Natural killer cell (primary cell): Measurements from ENCODE around the gene PRSS22. TPM values are rescaled to one million over a fixed set of nuclear protein-coding genes. Genes with fewer than 3 reads are reported as not detected.

Experiments
- ATAC-seq, 3 donors: fragments of 150-1000 bp in 2 of 3; fragments of 200-7000 bp in 1 of 3; cut with Tn5 transposase; 1 replicate in 1 of 3; 2 replicates in 2 of 3; pipeline ENCODE4 v1.10.0; 2021; ENCODE audit warnings: mild to moderate bottlenecking in 2 of 3, moderate library complexity in 2 of 3
- DNase-seq, 2 donors: peaks; one replicate each; pipeline versions ENCODE4 v3.0.0 to v3.0.0-alpha.2; 2013 to 2021; ENCODE audit warnings: mixed read lengths in 1 of 2
- H3K27ac ChIP-seq: one replicate; pipeline ENCODE4 v1.5.1; 2013; ENCODE audit warnings: mild to moderate bottlenecking, low read length
- H3K27me3 ChIP-seq: one replicate; pipeline ENCODE4 v1.6.1; 2013; ENCODE audit warnings: low read length; ENCODE audit not compliant: control insufficient read depth, insufficient read depth
- H3K36me3 ChIP-seq: one replicate; pipeline ENCODE4 v1.6.1; 2013; ENCODE audit warnings: low read length; ENCODE audit not compliant: control insufficient read depth, insufficient read depth
- H3K4me1 ChIP-seq: one replicate; pipeline ENCODE4 v1.6.1; 2013; ENCODE audit warnings: low read length; ENCODE audit not compliant: control insufficient read depth, insufficient read depth
- H3K4me3 ChIP-seq: one replicate; pipeline ENCODE4 v1.5.1; 2013; ENCODE audit warnings: low read length
- H3K9me3 ChIP-seq: one replicate; pipeline ENCODE4 v1.6.1; 2013; ENCODE audit warnings: low read length; ENCODE audit not compliant: control insufficient read depth, insufficient read depth
- H3K27ac Mint-ChIP-seq, 2 donors: one replicate each; pipeline ENCODE4 v1.8.0; 2022; ENCODE audit warnings: mild to moderate bottlenecking in 2 of 2, mixed read lengths in 2 of 2, moderate library complexity in 1 of 2
- H3K27me3 Mint-ChIP-seq, 2 donors: one replicate each; pipeline ENCODE4 v1.8.0; 2022; ENCODE audit warnings: low read depth in 2 of 2, mixed read lengths in 2 of 2
- H3K36me3 Mint-ChIP-seq: one replicate; pipeline ENCODE4 v1.8.0; 2022; ENCODE audit warnings: mixed read lengths
- H3K4me1 Mint-ChIP-seq, 2 donors: one replicate each; pipeline ENCODE4 v1.8.0; 2022; ENCODE audit warnings: mixed read lengths in 2 of 2
- H3K4me3 Mint-ChIP-seq: one replicate; pipeline ENCODE4 v1.8.0; 2022; ENCODE audit warnings: mild to moderate bottlenecking, moderate library complexity, mixed read lengths
- H3K9me3 Mint-ChIP-seq, 2 donors: one replicate each; pipeline ENCODE4 v1.8.0; 2022; ENCODE audit warnings: mixed read lengths in 2 of 2
- WGBS: methylation state at CpG from one replicate; pipeline ENCODE4 v1.1.7; 2013; ENCODE audit warnings: missing lambda C conversion rate; ENCODE audit not compliant: insufficient coverage; 5-methylcytosine and 5-hydroxymethylcytosine counted together
- intact Hi-C: fragments of 100-400 bp; cut with micrococcal nuclease; formaldehyde crosslinking; loops from one replicate; pipeline ENCODE4 v1.14.2; 2022
- total RNA-seq, 4 donors: library from RNA; stranded (reverse); fragments of 120-200 nt in 1 of 4; gene quantifications; one replicate each; pipeline versions ENCODE4 v1.2.3 to v1.2.4, GENCODE V29; 2013 to 2022
- TF ChIP-seq, protein P1 (sequence below): fragments of 200-600 bp; IDR thresholded peaks from one replicate; pipeline ENCODE4 v1.8.0; 2022; ENCODE audit warnings: antibody characterized with exemption

PRSS22 gene
- total RNA-seq, 3 donors from 2014 or later (not counting 1 experiment from before 2014, with no cell fraction given) = 1.5 to 7.7 (median 3.3) TPM

GRCh38 chr16:2898831-2899563, 41.0 kb upstream of the PRSS22 start:
- intact Hi-C loops = no loop called here
- no peak overlapping the region for H3K27ac ChIP-seq
- TF ChIP-seq, protein P1, sequence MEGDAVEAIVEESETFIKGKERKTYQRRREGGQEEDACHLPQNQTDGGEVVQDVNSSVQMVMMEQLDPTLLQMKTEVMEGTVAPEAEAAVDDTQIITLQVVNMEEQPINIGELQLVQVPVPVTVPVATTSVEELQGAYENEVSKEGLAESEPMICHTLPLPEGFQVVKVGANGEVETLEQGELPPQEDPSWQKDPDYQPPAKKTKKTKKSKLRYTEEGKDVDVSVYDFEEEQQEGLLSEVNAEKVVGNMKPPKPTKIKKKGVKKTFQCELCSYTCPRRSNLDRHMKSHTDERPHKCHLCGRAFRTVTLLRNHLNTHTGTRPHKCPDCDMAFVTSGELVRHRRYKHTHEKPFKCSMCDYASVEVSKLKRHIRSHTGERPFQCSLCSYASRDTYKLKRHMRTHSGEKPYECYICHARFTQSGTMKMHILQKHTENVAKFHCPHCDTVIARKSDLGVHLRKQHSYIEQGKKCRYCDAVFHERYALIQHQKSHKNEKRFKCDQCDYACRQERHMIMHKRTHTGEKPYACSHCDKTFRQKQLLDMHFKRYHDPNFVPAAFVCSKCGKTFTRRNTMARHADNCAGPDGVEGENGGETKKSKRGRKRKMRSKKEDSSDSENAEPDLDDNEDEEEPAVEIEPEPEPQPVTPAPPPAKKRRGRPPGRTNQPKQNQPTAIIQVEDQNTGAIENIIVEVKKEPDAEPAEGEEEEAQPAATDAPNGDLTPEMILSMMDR = no peak

GRCh38 chr16:2897110-2897509, 39.1 kb upstream of the PRSS22 start:
- WGBS = 86% methylated on average over 6 of the region's 7 CpGs
- H3K4me3 Mint-ChIP-seq = no peak overlapping the region
- Histone ChIP-seq H3K9me3 (no peaks in the 10 kb centered on the region), H3K4me1 (no peaks in the 10 kb centered on the region), H3K36me3 (peaks cover 3% of the 10 kb centered on the region), H3K4me3 (no peak overlapping the region), H3K27me3 (no peaks in the 10 kb centered on the region), H3K27ac (no peak overlapping the region)
- intact Hi-C loops = no loop called here
- no peak overlapping the region for H3K27ac Mint-ChIP-seq
- TF ChIP-seq, protein P1 = no peak
- DNase-seq = no peak
- H3K27me3 Mint-ChIP-seq = no peaks in the 10 kb centered on the region
- no peak for ATAC-seq
- no peaks in the 10 kb centered on the region for H3K36me3 Mint-ChIP-seq
- no peaks in the 10 kb centered on the region for H3K4me1 Mint-ChIP-seq
- no peaks in the 10 kb centered on the region for H3K9me3 Mint-ChIP-seq

More at GRCh38 chr16:2898831-2899563, 41.0 kb upstream of the PRSS22 start:
- Mint-ChIP-seq H3K27me3 (no peaks in the 10 kb centered on the region), H3K9me3 (no peaks in the 10 kb centered on the region), H3K4me3 (no peak overlapping the region), H3K27ac (no peak overlapping the region), H3K36me3 (no peaks in the 10 kb centered on the region), H3K4me1 (peaks cover 4% of the 10 kb centered on the region in 2 donors)
- Histone ChIP-seq H3K36me3 (peaks cover 3% of the 10 kb centered on the region), H3K9me3 (no peaks in the 10 kb centered on the region), H3K4me3 (no peak overlapping the region), H3K27me3 (no peaks in the 10 kb centered on the region), H3K4me1 (peaks cover 6% of the 10 kb centered on the region)
- no peak for ATAC-seq
- no peak for DNase-seq
- WGBS = 95% methylated on average over 9 of the region's 10 CpGs

DNA sequence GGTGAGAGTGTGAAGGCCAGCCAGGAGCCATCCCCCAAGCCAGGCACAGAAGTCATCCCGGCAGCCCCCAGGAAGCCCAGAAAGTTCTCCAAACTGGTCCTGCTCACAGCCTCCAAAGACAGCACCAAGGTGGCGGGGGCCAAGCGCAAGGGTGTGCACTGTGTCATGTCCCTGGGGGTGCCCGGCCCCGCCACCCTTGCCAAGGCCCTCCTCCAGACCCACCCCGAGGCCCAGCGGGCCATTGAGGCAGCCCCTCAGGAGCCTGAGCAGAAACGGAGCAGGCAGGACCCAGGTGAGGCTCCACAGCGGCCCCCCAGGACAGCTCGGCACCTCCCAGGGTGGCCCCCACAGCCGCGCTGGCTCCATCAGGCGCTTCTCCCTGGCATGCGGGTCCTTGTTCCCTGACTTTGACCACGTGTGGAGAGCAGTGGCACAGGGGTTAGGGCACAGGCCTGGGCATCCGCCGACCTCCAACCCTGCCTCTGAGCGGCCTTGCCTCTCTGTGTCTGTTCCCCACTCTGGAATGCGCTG, 38.6 kb upstream of the PRSS22 start:
- peaks cover 3% of the 10 kb centered on the region for H3K36me3 ChIP-seq
- H3K27ac Mint-ChIP-seq = no peak overlapping the region
- 95% methylated on average over 19 of the region's 19 CpGs for WGBS

More for the DNA sequence above, 38.6 kb upstream of the PRSS22 start:
- DNase-seq (no peak), ATAC-seq (no peak)
- TF ChIP-seq, protein P1 = no peak
- intact Hi-C loops = no loop called here
- Mint-ChIP-seq H3K9me3 (no peaks in the 10 kb centered on the region), H3K4me3 (no peak overlapping the region), H3K4me1 (no peaks in the 10 kb centered on the region), H3K36me3 (no peaks in the 10 kb centered on the region), H3K27me3 (no peaks in the 10 kb centered on the region)
- Histone ChIP-seq H3K4me3 (no peak overlapping the region), H3K4me1 (no peaks in the 10 kb centered on the region), H3K27me3 (no peaks in the 10 kb centered on the region), H3K27ac (no peak overlapping the region), H3K9me3 (no peaks in the 10 kb centered on the region)
